Vagina (tissue), 2 donors: Measurements from ENCODE around the gene DACH1.

Experiments used
- POLR2A ChIP-seq, 2 donors: fragments of 450-650 bp; IDR thresholded peaks; one replicate each; pipeline ENCODE4 v1.6.1; 2017; ENCODE audit warnings: antibody characterized with exemption in 2 of 2, mild to moderate bottlenecking in 2 of 2, moderate library complexity in 2 of 2
- POLR2AphosphoS5 ChIP-seq, 2 donors: sonication (generic); formaldehyde crosslinking; IDR thresholded peaks; one replicate each; pipeline ENCODE4 v1.9.0; 2017; ENCODE audit warnings: antibody characterized with exemption in 2 of 2, mild to moderate bottlenecking in 2 of 2, low read depth in 1 of 2; ENCODE audit not compliant: insufficient read depth in 1 of 2
- TF ChIP-seq, protein P1 (sequence below), 3 experiments: fragments of 450-650 bp in 2 of 3; fragments of 200-600 bp in 1 of 3; sonication (generic) in 1 of 3; IDR thresholded peaks; one replicate each; pipeline ENCODE4 v1.5.1; 2017 to 2019; ENCODE audit warnings: antibody characterized with exemption in 3 of 3, mild to moderate bottlenecking in 2 of 3, moderate library complexity in 2 of 3

DNA sequence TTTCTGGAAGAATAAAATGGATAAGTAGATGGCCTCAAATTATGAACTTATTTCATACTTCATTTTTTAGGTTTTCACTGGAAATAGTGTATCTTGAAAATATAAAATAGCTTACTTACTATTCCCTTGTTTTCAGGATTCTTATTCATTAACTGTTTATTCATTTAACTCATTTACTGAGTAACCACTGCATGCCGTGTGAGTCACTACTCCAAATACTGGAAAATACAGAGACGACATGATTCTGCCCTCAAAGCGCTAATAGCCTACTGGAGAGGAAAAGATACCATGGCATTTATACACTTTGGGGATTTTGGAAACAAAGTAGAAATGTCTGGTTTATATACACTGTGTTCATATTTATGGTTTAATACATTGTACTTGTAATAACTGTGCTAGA is 270.9 kb downstream of the DACH1 start:
- TF ChIP-seq, protein P1, sequence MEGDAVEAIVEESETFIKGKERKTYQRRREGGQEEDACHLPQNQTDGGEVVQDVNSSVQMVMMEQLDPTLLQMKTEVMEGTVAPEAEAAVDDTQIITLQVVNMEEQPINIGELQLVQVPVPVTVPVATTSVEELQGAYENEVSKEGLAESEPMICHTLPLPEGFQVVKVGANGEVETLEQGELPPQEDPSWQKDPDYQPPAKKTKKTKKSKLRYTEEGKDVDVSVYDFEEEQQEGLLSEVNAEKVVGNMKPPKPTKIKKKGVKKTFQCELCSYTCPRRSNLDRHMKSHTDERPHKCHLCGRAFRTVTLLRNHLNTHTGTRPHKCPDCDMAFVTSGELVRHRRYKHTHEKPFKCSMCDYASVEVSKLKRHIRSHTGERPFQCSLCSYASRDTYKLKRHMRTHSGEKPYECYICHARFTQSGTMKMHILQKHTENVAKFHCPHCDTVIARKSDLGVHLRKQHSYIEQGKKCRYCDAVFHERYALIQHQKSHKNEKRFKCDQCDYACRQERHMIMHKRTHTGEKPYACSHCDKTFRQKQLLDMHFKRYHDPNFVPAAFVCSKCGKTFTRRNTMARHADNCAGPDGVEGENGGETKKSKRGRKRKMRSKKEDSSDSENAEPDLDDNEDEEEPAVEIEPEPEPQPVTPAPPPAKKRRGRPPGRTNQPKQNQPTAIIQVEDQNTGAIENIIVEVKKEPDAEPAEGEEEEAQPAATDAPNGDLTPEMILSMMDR (IDR thresholded peaks at IDR 0.05): no peak
- TF ChIP-seq POLR2AphosphoS5 (IDR thresholded peaks at IDR 0.05; ENCODE audit: insufficient read depth in 1 of 2, low read depth in 1 of 2) (no peak), POLR2A (IDR thresholded peaks at IDR 0.05) (no peak)
